ENCODE measurements around the gene SMIM36.
A peak's percentile ranks its signal among the peaks of the same experiment; 100 is the strongest.
"Not testable (repeated sequence)": the region's sequence is repeated elsewhere in the genome, so short reads cannot be mapped to it uniquely, and the experiment has no call there.

Gene SMIM36

DNA sequence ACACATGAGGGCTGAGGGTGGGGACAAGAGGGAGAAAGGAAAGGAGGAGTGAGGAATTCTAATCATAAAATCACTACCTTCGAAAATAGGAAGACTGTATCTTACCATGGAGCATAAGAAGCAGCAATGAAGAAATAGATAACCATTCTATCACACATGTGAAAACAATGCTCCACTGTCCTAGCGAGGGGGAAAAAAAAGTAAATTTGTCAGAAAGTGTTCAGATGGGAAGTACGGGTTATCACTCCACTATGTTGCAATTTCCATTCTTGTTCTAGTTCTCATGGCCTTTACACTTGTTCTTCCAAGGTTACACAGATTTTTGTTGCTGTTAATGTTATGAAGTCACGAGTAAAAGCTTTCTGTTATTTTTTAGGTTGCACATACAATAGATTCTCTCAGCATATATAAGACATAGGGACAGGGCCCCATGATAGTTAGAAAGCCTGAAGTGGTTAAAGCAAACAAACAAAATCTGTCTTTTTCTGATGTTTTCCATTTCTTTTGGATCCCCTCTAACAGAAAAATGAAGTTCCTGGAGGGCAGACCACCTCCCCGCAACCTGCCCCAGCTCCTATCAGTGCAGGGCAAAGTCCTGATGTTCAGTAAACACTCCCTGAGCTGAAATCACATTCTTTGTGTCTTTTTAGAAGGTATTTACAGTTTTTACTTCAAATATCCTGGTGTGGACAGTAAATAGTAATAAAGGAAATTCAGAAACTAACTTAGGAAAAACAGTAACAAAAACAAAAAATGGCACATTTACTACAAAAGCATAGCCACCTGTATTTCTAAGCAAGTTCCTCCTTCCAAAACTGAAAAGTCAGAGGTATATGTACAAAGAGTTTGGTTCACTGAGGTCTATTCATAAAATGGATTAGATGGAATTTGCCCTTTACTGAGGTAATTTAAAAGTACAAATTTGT lies 103.3 kb downstream of the SMIM36 start:
- H4K91ac ChIP-seq (ENCODE audit: low read length): no peak overlapping the region
- no peak overlapping the region for H3K4me2 ChIP-seq (ENCODE audit: low read length, poor library complexity, severe bottlenecking)
- no peak overlapping the region for H3K18ac ChIP-seq (ENCODE audit: low read depth in 1 of 2, low read length in 2 of 2)
- no peak overlapping the region for H2BK120ac ChIP-seq (ENCODE audit: low read depth, low read length)
- no peaks in the 10 kb centered on the region for H3K27me3 ChIP-seq (ENCODE audit: control insufficient read depth in 1 of 2, insufficient read depth in 1 of 2, low read length in 2 of 2)
- DNase-seq: no peak
- H2BK15ac ChIP-seq (ENCODE audit: low read depth, poor library complexity, severe bottlenecking): no peak overlapping the region
- H3K4me3 ChIP-seq (ENCODE audit: insufficient read depth in 1 of 2, low read depth in 1 of 2, low read length in 2 of 2): no peak overlapping the region
- 70% methylated on average over 2 of the region's 5 CpGs for WGBS
- no peak overlapping the region for H4K8ac ChIP-seq (ENCODE audit: low read length)
- H3K14ac ChIP-seq (ENCODE audit: low read length in 2 of 2): no peak overlapping the region
- H3K27ac ChIP-seq (ENCODE audit: low read length, poor library complexity, severe bottlenecking): no peak overlapping the region
- H2BK5ac ChIP-seq (ENCODE audit: low read depth, low read length, poor library complexity, severe bottlenecking): no peak overlapping the region
- no peaks in the 10 kb centered on the region for H3K79me1 ChIP-seq (replicated peaks; ENCODE audit: low read length, poor library complexity, severe bottlenecking)
- no peak overlapping the region for H3K9ac ChIP-seq (ENCODE audit: low read length)
- no peak overlapping the region for H2BK12ac ChIP-seq (ENCODE audit: low read length in 2 of 2)
- H3K4ac ChIP-seq (ENCODE audit: low read depth in 1 of 2, low read length in 2 of 2): no peak overlapping the region
- no peaks in the 10 kb centered on the region for H3K9me3 ChIP-seq (ENCODE audit: control insufficient read depth, low read length)
- peaks cover 14 to 82% of the 10 kb centered on the region in 2 experiments for H3K36me3 ChIP-seq (ENCODE audit: control insufficient read depth in 1 of 2, insufficient read depth in 2 of 2, low read depth in 1 of 2, low read length in 2 of 2)
- H3K23ac ChIP-seq (ENCODE audit: low read length in 2 of 2): no peak overlapping the region
- H2AK5ac ChIP-seq (ENCODE audit: low read length, severe bottlenecking): no peak overlapping the region
- H2AFZ ChIP-seq (ENCODE audit: low read depth, low read length): no peak overlapping the region
- no peaks in the 10 kb centered on the region for H3K4me1 ChIP-seq (ENCODE audit: control insufficient read depth, insufficient read depth, low read depth, low read length)

GRCh38 chr17:55405600-55405999 lies 105.7 kb downstream of the SMIM36 start:
- Histone ChIP-seq H3K9ac (ENCODE audit: low read length) (peak overlapping the region; percentile 7), H2AK5ac (ENCODE audit: low read length, severe bottlenecking) (no peak overlapping the region), H3K36me3 (ENCODE audit: control insufficient read depth in 1 of 2, insufficient read depth in 2 of 2, low read depth in 1 of 2, low read length in 2 of 2) (peaks cover 11 to 81% of the 10 kb centered on the region in 2 experiments), H3K4me3 (ENCODE audit: insufficient read depth in 1 of 2, low read depth in 1 of 2, low read length in 2 of 2) (no peak overlapping the region), H3K18ac (ENCODE audit: low read depth in 1 of 2, low read length in 2 of 2) (no peak overlapping the region), H2AFZ (ENCODE audit: low read depth, low read length) (no peak overlapping the region), H4K91ac (ENCODE audit: low read length) (no peak overlapping the region), H3K27ac (ENCODE audit: low read length, poor library complexity, severe bottlenecking) (no peak overlapping the region), H3K14ac (ENCODE audit: low read length in 2 of 2) (no peak overlapping the region), H3K79me1 (replicated peaks; ENCODE audit: low read length, poor library complexity, severe bottlenecking) (no peaks in the 10 kb centered on the region), H3K27me3 (ENCODE audit: control insufficient read depth in 1 of 2, insufficient read depth in 1 of 2, low read length in 2 of 2) (no peaks in the 10 kb centered on the region), H3K4me2 (ENCODE audit: low read length, poor library complexity, severe bottlenecking) (no peak overlapping the region), H2BK12ac (ENCODE audit: low read length in 2 of 2) (no peak overlapping the region), H2BK5ac (ENCODE audit: low read depth, low read length, poor library complexity, severe bottlenecking) (no peak overlapping the region), H2BK15ac (ENCODE audit: low read depth, poor library complexity, severe bottlenecking) (no peak overlapping the region), H3K4me1 (ENCODE audit: control insufficient read depth, insufficient read depth, low read depth, low read length) (no peaks in the 10 kb centered on the region), H3K9me3 (ENCODE audit: control insufficient read depth, low read length) (no peaks in the 10 kb centered on the region), H2BK120ac (ENCODE audit: low read depth, low read length) (no peak overlapping the region), H3K4ac (ENCODE audit: low read depth in 1 of 2, low read length in 2 of 2) (no peak overlapping the region), H4K8ac (ENCODE audit: low read length) (no peak overlapping the region), H3K23ac (ENCODE audit: low read length in 2 of 2) (no peak overlapping the region)
- no peak for DNase-seq
- WGBS: no CpG with 5 or more reads among the region's 1 CpG

DNA sequence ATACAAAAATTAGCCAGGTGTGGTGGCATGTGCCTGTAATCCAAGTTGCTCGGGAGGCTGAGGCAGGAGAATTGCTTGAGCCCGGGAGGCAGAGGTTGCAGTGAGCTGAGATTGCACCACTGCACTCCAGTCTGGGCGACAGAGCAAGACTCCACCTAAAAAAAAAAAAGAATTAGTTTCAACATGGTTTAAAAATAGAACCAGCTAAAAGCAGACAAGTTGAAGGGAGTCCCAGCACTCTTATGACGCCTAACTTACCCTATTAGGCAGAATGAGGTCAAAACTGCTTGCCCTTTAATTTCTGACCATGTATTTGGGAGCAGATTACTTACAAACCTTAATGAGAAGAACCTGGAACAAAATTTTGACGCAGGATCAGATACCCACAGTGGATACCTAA lies 107.1 kb downstream of the SMIM36 start:
- not testable (repeated sequence) for H3K27me3 ChIP-seq (ENCODE audit: control insufficient read depth in 1 of 2, insufficient read depth in 1 of 2, low read length in 2 of 2); H2AK5ac ChIP-seq (ENCODE audit: low read length, severe bottlenecking); H3K23ac ChIP-seq (ENCODE audit: low read length in 2 of 2); H3K4me1 ChIP-seq (ENCODE audit: control insufficient read depth, insufficient read depth, low read depth, low read length); H2AFZ ChIP-seq (ENCODE audit: low read depth, low read length); H3K4me3 ChIP-seq (ENCODE audit: insufficient read depth in 1 of 2, low read depth in 1 of 2, low read length in 2 of 2); H2BK15ac ChIP-seq (ENCODE audit: low read depth, poor library complexity, severe bottlenecking); H3K18ac ChIP-seq (ENCODE audit: low read depth in 1 of 2, low read length in 2 of 2); DNase-seq; H4K91ac ChIP-seq (ENCODE audit: low read length); H3K9ac ChIP-seq (ENCODE audit: low read length); H3K4me2 ChIP-seq (ENCODE audit: low read length, poor library complexity, severe bottlenecking); H3K14ac ChIP-seq (ENCODE audit: low read length in 2 of 2); H3K79me1 ChIP-seq (replicated peaks; ENCODE audit: low read length, poor library complexity, severe bottlenecking); H3K4ac ChIP-seq (ENCODE audit: low read depth in 1 of 2, low read length in 2 of 2); H2BK5ac ChIP-seq (ENCODE audit: low read depth, low read length, poor library complexity, severe bottlenecking); H2BK120ac ChIP-seq (ENCODE audit: low read depth, low read length); H2BK12ac ChIP-seq (ENCODE audit: low read length in 2 of 2); H3K9me3 ChIP-seq (ENCODE audit: control insufficient read depth, low read length); H4K8ac ChIP-seq (ENCODE audit: low read length); H3K27ac ChIP-seq (ENCODE audit: low read length, poor library complexity, severe bottlenecking)
- 97% methylated on average over 3 of the region's 5 CpGs for WGBS
- peaks cover 11 to 81% of the 10 kb centered on the region in 2 experiments for H3K36me3 ChIP-seq (ENCODE audit: control insufficient read depth in 1 of 2, insufficient read depth in 2 of 2, low read depth in 1 of 2, low read length in 2 of 2)

DNA sequence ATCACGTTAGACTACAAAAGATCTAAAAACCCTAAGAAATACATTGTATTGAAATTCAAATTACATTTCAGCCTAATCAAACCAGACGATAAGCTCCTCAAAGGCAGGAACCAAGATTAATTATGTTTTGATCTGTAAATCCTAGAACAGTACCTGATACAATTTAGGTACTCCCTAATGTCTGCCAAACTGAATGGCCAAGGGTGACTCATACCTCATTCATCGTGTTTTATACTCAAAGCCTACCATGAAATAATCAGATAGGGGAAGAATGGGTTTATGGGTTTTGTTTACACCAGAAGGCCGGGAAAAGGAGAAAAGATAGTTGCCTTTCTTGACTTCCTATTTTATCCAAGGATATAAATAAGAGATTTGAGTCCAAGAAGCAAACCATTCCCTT lies 108.9 kb downstream of the SMIM36 start:
- Histone ChIP-seq H3K36me3 (ENCODE audit: control insufficient read depth in 1 of 2, insufficient read depth in 2 of 2, low read depth in 1 of 2, low read length in 2 of 2) (peaks cover 10 to 79% of the 10 kb centered on the region in 2 experiments), H3K4me2 (ENCODE audit: low read length, poor library complexity, severe bottlenecking) (no peak overlapping the region), H3K23ac (ENCODE audit: low read length in 2 of 2) (no peak overlapping the region), H3K79me1 (replicated peaks; ENCODE audit: low read length, poor library complexity, severe bottlenecking) (no peaks in the 10 kb centered on the region), H4K8ac (ENCODE audit: low read length) (no peak overlapping the region), H2BK120ac (ENCODE audit: low read depth, low read length) (no peak overlapping the region), H3K18ac (ENCODE audit: low read depth in 1 of 2, low read length in 2 of 2) (no peak overlapping the region), H3K14ac (ENCODE audit: low read length in 2 of 2) (no peak overlapping the region), H2BK15ac (ENCODE audit: low read depth, poor library complexity, severe bottlenecking) (no peak overlapping the region), H3K4me3 (ENCODE audit: insufficient read depth in 1 of 2, low read depth in 1 of 2, low read length in 2 of 2) (no peak overlapping the region), H3K9me3 (ENCODE audit: control insufficient read depth, low read length) (no peaks in the 10 kb centered on the region), H3K27ac (ENCODE audit: low read length, poor library complexity, severe bottlenecking) (no peak overlapping the region), H2AFZ (ENCODE audit: low read depth, low read length) (no peak overlapping the region), H4K91ac (ENCODE audit: low read length) (no peak overlapping the region), H3K27me3 (ENCODE audit: control insufficient read depth in 1 of 2, insufficient read depth in 1 of 2, low read length in 2 of 2) (no peaks in the 10 kb centered on the region), H2BK5ac (ENCODE audit: low read depth, low read length, poor library complexity, severe bottlenecking) (no peak overlapping the region), H2BK12ac (ENCODE audit: low read length in 2 of 2) (no peak overlapping the region), H3K9ac (ENCODE audit: low read length) (no peak overlapping the region), H3K4ac (ENCODE audit: low read depth in 1 of 2, low read length in 2 of 2) (no peak overlapping the region), H3K4me1 (ENCODE audit: control insufficient read depth, insufficient read depth, low read depth, low read length) (no peaks in the 10 kb centered on the region), H2AK5ac (ENCODE audit: low read length, severe bottlenecking) (no peak overlapping the region)
- 100% methylated on average over 2 of the region's 4 CpGs for WGBS
- no peak for DNase-seq

All from mesenchymal stem cell (in vitro differentiated cells and primary cell).